Sigmoid colon (tissue), 3 donors: ENCODE data around the gene MEPE.

Source experiments
- POLR2A ChIP-seq, 2 donors: fragments of 450-650 bp; IDR thresholded peaks; one replicate each; pipeline ENCODE4 v1.6.1; 2016; ENCODE audit warnings: antibody characterized with exemption in 2 of 2, mild to moderate bottlenecking in 2 of 2, moderate library complexity in 2 of 2
- TF ChIP-seq, protein P1 (sequence below), 4 experiments: fragments of 450-650 bp in 3 of 4; fragments of 200-600 bp in 1 of 4; IDR thresholded peaks; one replicate each; pipeline ENCODE4 v1.5.1; 2016 to 2019; ENCODE audit warnings: antibody characterized with exemption in 4 of 4, mild to moderate bottlenecking in 3 of 4, moderate library complexity in 2 of 4

DNA sequence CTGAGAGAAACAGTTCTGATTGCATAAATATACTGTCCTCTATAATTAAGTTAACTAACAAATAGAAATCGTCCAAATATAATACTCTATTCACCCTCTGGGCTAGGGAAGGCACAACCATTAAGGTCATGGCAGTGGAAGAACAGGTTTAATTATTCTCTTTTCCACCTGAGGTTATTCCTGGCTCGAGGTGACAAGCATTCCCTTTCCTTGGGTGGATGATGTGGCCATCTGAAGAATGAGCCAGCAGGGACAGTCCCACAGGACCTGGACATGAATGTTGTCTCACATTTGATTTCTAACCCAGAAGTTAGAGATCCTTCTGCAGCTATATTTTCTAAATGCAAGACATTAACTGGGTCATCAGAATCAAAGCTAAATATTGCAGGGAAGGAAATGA, 27.9 kb upstream of the MEPE start:
- TF ChIP-seq, protein P1, sequence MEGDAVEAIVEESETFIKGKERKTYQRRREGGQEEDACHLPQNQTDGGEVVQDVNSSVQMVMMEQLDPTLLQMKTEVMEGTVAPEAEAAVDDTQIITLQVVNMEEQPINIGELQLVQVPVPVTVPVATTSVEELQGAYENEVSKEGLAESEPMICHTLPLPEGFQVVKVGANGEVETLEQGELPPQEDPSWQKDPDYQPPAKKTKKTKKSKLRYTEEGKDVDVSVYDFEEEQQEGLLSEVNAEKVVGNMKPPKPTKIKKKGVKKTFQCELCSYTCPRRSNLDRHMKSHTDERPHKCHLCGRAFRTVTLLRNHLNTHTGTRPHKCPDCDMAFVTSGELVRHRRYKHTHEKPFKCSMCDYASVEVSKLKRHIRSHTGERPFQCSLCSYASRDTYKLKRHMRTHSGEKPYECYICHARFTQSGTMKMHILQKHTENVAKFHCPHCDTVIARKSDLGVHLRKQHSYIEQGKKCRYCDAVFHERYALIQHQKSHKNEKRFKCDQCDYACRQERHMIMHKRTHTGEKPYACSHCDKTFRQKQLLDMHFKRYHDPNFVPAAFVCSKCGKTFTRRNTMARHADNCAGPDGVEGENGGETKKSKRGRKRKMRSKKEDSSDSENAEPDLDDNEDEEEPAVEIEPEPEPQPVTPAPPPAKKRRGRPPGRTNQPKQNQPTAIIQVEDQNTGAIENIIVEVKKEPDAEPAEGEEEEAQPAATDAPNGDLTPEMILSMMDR (IDR thresholded peaks at IDR 0.05), result no peak
- no peak for TF ChIP-seq POLR2A (IDR thresholded peaks at IDR 0.05)
